OCI-LY7 (cell line): ENCODE measurements around the gene VTI1A. TPM values are rescaled to one million over a fixed set of nuclear protein-coding genes. Genes with fewer than 3 reads are reported as not detected.

Experiments used
- BruUV-seq: library from RNA; stranded (reverse); fragments of 400-500 nt; replicated peaks from 2 replicates; lab custom pipeline; 2021; lab: Mats Ljungman, UMichigan
- CTCF ChIA-PET: fragments of 300-600 bp; sonication (Branson Sonifier 250); formaldehyde crosslinking; loops from one replicate; lab custom pipeline; 2022; ENCODE audit warnings: antibody characterized with exemption; ENCODE audit not compliant: unreplicated experiment; lab: Charles Lee
- POLR2A ChIA-PET: fragments of 300-600 bp; sonication (Branson Sonifier 250); formaldehyde crosslinking; loops from one replicate; lab custom pipeline; 2022; ENCODE audit warnings: antibody characterized with exemption; lab: Charles Lee
- DNase-seq: peaks from one replicate; pipeline ENCODE4 v3.0.0-alpha.2; 2015; ENCODE audit warnings: low spot score
- H2AFZ ChIP-seq: fragments of 200-600 bp; sonication (generic), shearing (Covaris generic); 2 replicates; pipeline ENCODE4 v1.6.1; 2014; ENCODE audit warnings: mild to moderate bottlenecking, antibody characterized with exemption, low read length, moderate library complexity
- H3K27ac ChIP-seq: fragments of 200-600 bp; sonication (generic); 2 replicates; pipeline ENCODE4 v1.5.1; 2014; ENCODE audit warnings: mixed run types, low read depth, mild to moderate bottlenecking, moderate library complexity, low read length, inconsistent platforms; ENCODE audit not compliant: poor library complexity, severe bottlenecking
- H3K36me3 ChIP-seq: fragments of 200-600 bp; sonication (generic); 2 replicates; pipeline ENCODE4 v1.6.1; 2014; ENCODE audit warnings: mild to moderate bottlenecking, antibody characterized with exemption, low read length, moderate library complexity, mixed read lengths; ENCODE audit not compliant: insufficient read depth
- H3K4me1 ChIP-seq: fragments of 200-600 bp; sonication (generic); 2 replicates; pipeline ENCODE4 v1.5.1; 2014; ENCODE audit warnings: mild to moderate bottlenecking, low read length; ENCODE audit not compliant: insufficient read depth, poor library complexity, severe bottlenecking
- H3K4me2 ChIP-seq: fragments of 200-600 bp; sonication (generic); 2 replicates; pipeline ENCODE4 v1.6.1; 2014; ENCODE audit warnings: mild to moderate bottlenecking, low read length
- H3K4me3 ChIP-seq: fragments of 200-600 bp; sonication (generic); 2 replicates; pipeline ENCODE4 v1.5.1; 2014; ENCODE audit warnings: mild to moderate bottlenecking, low read depth, low read length; ENCODE audit not compliant: poor library complexity, severe bottlenecking
- H3K79me2 ChIP-seq: fragments of 200-600 bp; sonication (generic); 2 replicates; pipeline ENCODE4 v1.6.1; 2016; ENCODE audit warnings: low read depth, mild to moderate bottlenecking, low read length, moderate library complexity, mixed read lengths; ENCODE audit not compliant: insufficient read depth
- H3K9me2 ChIP-seq: fragments of 200-600 bp; sonication (generic); 2 replicates; pipeline ENCODE4 v1.6.1; 2016; ENCODE audit warnings: mild to moderate bottlenecking, low read length, mixed read lengths; ENCODE audit not compliant: insufficient read depth
- H3K9me3 ChIP-seq: fragments of 200-600 bp; sonication (generic); 2 replicates; pipeline ENCODE4 v1.6.1; 2014; ENCODE audit warnings: mild to moderate bottlenecking, mixed run types, low read length, mixed read lengths
- H4K20me1 ChIP-seq: fragments of 200-600 bp; sonication (generic); 2 replicates; pipeline ENCODE4 v1.6.1; 2014; ENCODE audit warnings: mild to moderate bottlenecking, antibody characterized with exemption, low read length, moderate library complexity, mixed read lengths; ENCODE audit not compliant: insufficient read depth
- CTCF ChIP-seq: fragments of 200-600 bp; sonication (generic); conservative IDR thresholded peaks from 2 replicates; pipeline ENCODE4 v1.5.1; 2014; ENCODE audit warnings: mild to moderate bottlenecking, antibody characterized with exemption, low read length, moderate library complexity, mixed read lengths
- EZH2phosphoT487 ChIP-seq: fragments of 200-600 bp; sonication (generic); IDR thresholded peaks from 2 replicates; pipeline ENCODE4 v1.6.1; 2018; ENCODE audit warnings: low read depth, borderline replicate concordance, mild to moderate bottlenecking, mixed run types, antibody characterized with exemption, low read length, moderate library complexity, mixed read lengths
- intact Hi-C: fragments of 100-400 bp; cut with micrococcal nuclease; formaldehyde crosslinking; loops from one replicate; pipeline ENCODE4 v1.10.0; 2022; ENCODE audit not compliant: unreplicated experiment
- total RNA-seq, 2 experiments: library from RNA; depleted of rRNA in 1 of 2; stranded (reverse); fragments of >200 nt in 1 of 2; shearing (Covaris generic) in 1 of 2; gene quantifications; 2 replicates each; pipeline ENCODE4 v1.2.3, GENCODE V29; 2014 to 2022

VTI1A gene
- total RNA-seq, 2 experiments from 2014 or later, result 39.4 to 45.2 TPM

- Histone ChIP-seq H3K9me2 (no peaks in the 10 kb centered on the region), H3K9me3 (no peaks in the 10 kb centered on the region), H4K20me1 (no peaks in the 10 kb centered on the region), H3K79me2 (0 out of 2 replicates have a peak, but pooled peaks cover 4% of the 10 kb centered on the region), H2AFZ (no peak overlapping the region), H3K4me1 (no peaks in the 10 kb centered on the region), H3K4me2 (no peak overlapping the region), H3K4me3 (no peak overlapping the region), H3K36me3 (no peaks in the 10 kb centered on the region), H3K27ac (no peak overlapping the region)
- intact Hi-C loops, result no loop called here
- no peak for DNase-seq
- CTCF ChIA-PET, result no interaction called here
- TF ChIP-seq CTCF (no peak), EZH2phosphoT487 (no peak)
- POLR2A ChIA-PET, result interaction anchor here (0.6 to 1.1 kb wide), 3 partner anchors 13 to 826 kb away, joined by 3 read pairs; no protein-coding TSS in a partner anchor
- no TSS peak for BruUV-seq
These were observed 61.0 kb downstream of the VTI1A start for GRCh38 chr10:112507988-112508387.

GRCh38 chr10:112509558-112510291 lies 62.7 kb downstream of the VTI1A start:
- BruUV-seq, result no TSS peak
- intact Hi-C loops, result no loop called here
- H3K4me1 ChIP-seq, result no peaks in the 10 kb centered on the region

More at GRCh38 chr10:112509558-112510291, 62.7 kb downstream of the VTI1A start:
- POLR2A ChIA-PET, result no interaction called here
- no peak overlapping the region for H3K27ac ChIP-seq
- H4K20me1 ChIP-seq, result no peaks in the 10 kb centered on the region
- no peak overlapping the region for H3K4me3 ChIP-seq
- no peak for TF ChIP-seq EZH2phosphoT487
- TF ChIP-seq CTCF, result no peak
- no peak overlapping the region for H2AFZ ChIP-seq
- H3K9me2 ChIP-seq, result no peaks in the 10 kb centered on the region
- H3K36me3 ChIP-seq, result no peaks in the 10 kb centered on the region
- CTCF ChIA-PET, result no interaction called here
- 0 out of 2 replicates have a peak, but pooled peaks cover 1% of the 10 kb centered on the region for H3K79me2 ChIP-seq
- H3K4me2 ChIP-seq, result no peak overlapping the region
- no peaks in the 10 kb centered on the region for H3K9me3 ChIP-seq
- no peak for DNase-seq
